ENCODE results near the gene IGFN1.

DNA sequence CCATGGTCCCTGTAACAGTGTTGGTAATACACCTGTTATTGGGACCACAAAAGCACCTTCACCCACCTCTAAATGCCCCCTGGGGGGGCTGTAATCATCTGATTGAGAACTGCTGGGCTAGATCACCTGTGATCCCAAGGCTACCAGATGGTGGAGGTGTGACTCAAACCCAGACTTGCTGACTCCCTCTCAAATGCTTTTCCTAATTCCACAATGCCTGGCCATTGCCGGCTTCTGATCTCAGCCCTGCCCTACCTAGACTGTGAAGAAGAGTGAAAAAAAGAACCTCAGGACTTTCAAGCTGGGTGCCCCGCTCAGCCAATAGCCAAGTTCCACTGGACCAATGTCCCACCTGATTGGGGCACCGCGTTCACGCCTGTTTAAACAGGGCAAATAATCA lies 45.9 kb upstream of the IGFN1 start:
- TF ChIP-seq, protein P1, sequence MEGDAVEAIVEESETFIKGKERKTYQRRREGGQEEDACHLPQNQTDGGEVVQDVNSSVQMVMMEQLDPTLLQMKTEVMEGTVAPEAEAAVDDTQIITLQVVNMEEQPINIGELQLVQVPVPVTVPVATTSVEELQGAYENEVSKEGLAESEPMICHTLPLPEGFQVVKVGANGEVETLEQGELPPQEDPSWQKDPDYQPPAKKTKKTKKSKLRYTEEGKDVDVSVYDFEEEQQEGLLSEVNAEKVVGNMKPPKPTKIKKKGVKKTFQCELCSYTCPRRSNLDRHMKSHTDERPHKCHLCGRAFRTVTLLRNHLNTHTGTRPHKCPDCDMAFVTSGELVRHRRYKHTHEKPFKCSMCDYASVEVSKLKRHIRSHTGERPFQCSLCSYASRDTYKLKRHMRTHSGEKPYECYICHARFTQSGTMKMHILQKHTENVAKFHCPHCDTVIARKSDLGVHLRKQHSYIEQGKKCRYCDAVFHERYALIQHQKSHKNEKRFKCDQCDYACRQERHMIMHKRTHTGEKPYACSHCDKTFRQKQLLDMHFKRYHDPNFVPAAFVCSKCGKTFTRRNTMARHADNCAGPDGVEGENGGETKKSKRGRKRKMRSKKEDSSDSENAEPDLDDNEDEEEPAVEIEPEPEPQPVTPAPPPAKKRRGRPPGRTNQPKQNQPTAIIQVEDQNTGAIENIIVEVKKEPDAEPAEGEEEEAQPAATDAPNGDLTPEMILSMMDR (IDR thresholded peaks at IDR 0.05 in 8 of 11, conservative IDR thresholded peaks at IDR 0.05 in 3 of 11): no peak
- TF ChIP-seq POLR2A (IDR thresholded peaks at IDR 0.05): no peak
